Dermis blood vessel endothelial cell (primary cell): ENCODE measurements around the gene BMPER. TPM values are rescaled to one million over a fixed set of nuclear protein-coding genes. Genes with fewer than 3 reads are reported as not detected.

Experiments used
- DNase-seq: peaks from one replicate; pipeline ENCODE4 v3.0.0; 2010
- total RNA-seq: library from RNA; depleted of rRNA; stranded (reverse); fragments of >200 nt; gene quantifications from 2 replicates; pipeline ENCODE4 v1.2.3, GENCODE V29; 2014

BMPER gene
- total RNA-seq, 1 donor from 2014 or later = 1.0 TPM

GRCh38 chr7:34034728-34035127 is 129.4 kb downstream of the BMPER start:
- no peak for DNase-seq

- peak; percentile 59 for DNase-seq
These were observed 130.9 kb downstream of the BMPER start for GRCh38 chr7:34036051-34036920.

- no peak for DNase-seq
These were observed 131.8 kb downstream of the BMPER start for GRCh38 chr7:34036972-34037792.

GRCh38 chr7:34038816-34039470 is 133.6 kb downstream of the BMPER start:
- DNase-seq = no peak

GRCh38 chr7:34041707-34042106 is 136.4 kb downstream of the BMPER start:
- no peak for DNase-seq

GRCh38 chr7:34042406-34042805 is 137.1 kb downstream of the BMPER start:
- no peak for DNase-seq

- no peak for DNase-seq
These were observed 138.3 kb downstream of the BMPER start for GRCh38 chr7:34043461-34044305.

- DNase-seq = no peak
These were observed 138.9 kb downstream of the BMPER start for GRCh38 chr7:34044306-34044643.

GRCh38 chr7:34044734-34045353 is 139.5 kb downstream of the BMPER start:
- DNase-seq = no peak

- no peak for DNase-seq
These were observed 143.1 kb downstream of the BMPER start for GRCh38 chr7:34048445-34048844.

- no peak for DNase-seq
These were observed 148.7 kb downstream of the BMPER start for GRCh38 chr7:34054075-34054474.

GRCh38 chr7:34057136-34057535 is 151.8 kb downstream of the BMPER start:
- no peak for DNase-seq

- DNase-seq = no peak
These were observed 152.6 kb downstream of the BMPER start for GRCh38 chr7:34057956-34058355.

- DNase-seq = no peak
These were observed 153.4 kb downstream of the BMPER start for GRCh38 chr7:34058801-34059135.

- DNase-seq = no peak
These were observed 153.9 kb downstream of the BMPER start for GRCh38 chr7:34059136-34059828.

- DNase-seq = no peak
These were observed 155.0 kb downstream of the BMPER start for GRCh38 chr7:34060196-34060947.

GRCh38 chr7:34061149-34061548 is 155.8 kb downstream of the BMPER start:
- DNase-seq = no peak

- DNase-seq = no peak
These were observed 157.0 kb downstream of the BMPER start for GRCh38 chr7:34062341-34062740.

GRCh38 chr7:34062826-34063225 is 157.5 kb downstream of the BMPER start:
- DNase-seq = no peak

GRCh38 chr7:34064519-34065158 is 159.3 kb downstream of the BMPER start:
- DNase-seq = no peak
